Endodermal cell (in vitro differentiated cells): Measurements from ENCODE around the gene MAPK9. TPM values are rescaled to one million over a fixed set of nuclear protein-coding genes. Genes with fewer than 3 reads are reported as not detected.

ENCODE experiments used
- DNase-seq: peaks from one replicate; pipeline ENCODE4 v3.0.0-alpha.2; 2017
- H3K27ac ChIP-seq: 2 replicates; pipeline ENCODE4 v1.5.1; 2013; ENCODE audit warnings: mild to moderate bottlenecking, low read depth, low read length, moderate library complexity
- H3K27me3 ChIP-seq: 2 replicates; pipeline ENCODE4 v1.6.1; 2013; ENCODE audit warnings: mild to moderate bottlenecking, low read length, moderate library complexity; ENCODE audit not compliant: insufficient read depth, control insufficient read depth, poor library complexity, severe bottlenecking
- H3K36me3 ChIP-seq: 2 replicates; pipeline ENCODE4 v1.7.0; 2013; ENCODE audit warnings: mild to moderate bottlenecking, low read length, moderate library complexity; ENCODE audit not compliant: control insufficient read depth, insufficient read depth
- H3K4me1 ChIP-seq: one replicate; pipeline ENCODE4 v1.7.0; 2013; ENCODE audit warnings: low read length; ENCODE audit not compliant: control insufficient read depth, insufficient read depth
- H3K4me3 ChIP-seq: 2 replicates; pipeline ENCODE4 v1.5.1; 2013; ENCODE audit warnings: mild to moderate bottlenecking, low read length, moderate library complexity
- H3K9ac ChIP-seq: 2 replicates; pipeline ENCODE4 v1.6.1; 2013; ENCODE audit warnings: mild to moderate bottlenecking, low read length, moderate library complexity; ENCODE audit not compliant: poor library complexity, severe bottlenecking; ENCODE audit errors: extremely low read depth
- H3K9me3 ChIP-seq: 2 replicates; pipeline ENCODE4 v1.6.1; 2013; ENCODE audit warnings: mild to moderate bottlenecking, low read length, moderate library complexity; ENCODE audit not compliant: control insufficient read depth
- H3K27ac Mint-ChIP-seq: 2 replicates; pipeline ENCODE4 v1.8.0; 2020; ENCODE audit warnings: mixed read lengths
- H3K27me3 Mint-ChIP-seq: 2 replicates; pipeline ENCODE4 v1.8.0; 2021; ENCODE audit warnings: mild to moderate bottlenecking, mixed read lengths; ENCODE audit not compliant: insufficient read depth
- H3K36me3 Mint-ChIP-seq: 2 replicates; pipeline ENCODE4 v1.8.0; 2020; ENCODE audit warnings: low read depth, mixed read lengths
- H3K4me1 Mint-ChIP-seq: 2 replicates; pipeline ENCODE4 v1.8.0; 2020; ENCODE audit warnings: mixed read lengths
- H3K4me3 Mint-ChIP-seq: 2 replicates; pipeline ENCODE4 v1.8.0; 2020; ENCODE audit warnings: mild to moderate bottlenecking, moderate library complexity, mixed read lengths
- H3K9me3 Mint-ChIP-seq: 2 replicates; pipeline ENCODE4 v1.8.0; 2020; ENCODE audit warnings: mild to moderate bottlenecking, mixed read lengths
- WGBS, 2 experiments: methylation state at CpG; one replicate each; pipeline versions ENCODE4 v1.1.5 to v1.1.7; 2013; ENCODE audit warnings: missing lambda C conversion rate in 2 of 2, mixed read lengths in 1 of 2; ENCODE audit not compliant: insufficient coverage in 1 of 2, insufficient read length in 1 of 2; 5-methylcytosine and 5-hydroxymethylcytosine counted together
- total RNA-seq, 2 donors: library from RNA; stranded (reverse); fragmentation: NEBNext Ultra II Directional in 1 of 2; extraction: Animal tissue kit (Norgen Biotek cat#: 25700) in 1 of 2; gene quantifications; 2 replicates in 1 of 2; 3 replicates in 1 of 2; pipeline ENCODE4 v1.2.1, GENCODE V29; 2021
- TF ChIP-seq, protein P1 (sequence below): fragments of 200-600 bp; sonication (generic); conservative IDR thresholded peaks from 2 replicates; pipeline ENCODE4 v1.5.0; 2021; ENCODE audit warnings: antibody characterized with exemption, mild to moderate bottlenecking

MAPK9 gene
- total RNA-seq, 2 donors from 2014 or later, result 45.6 to 51.8 TPM

DNA sequence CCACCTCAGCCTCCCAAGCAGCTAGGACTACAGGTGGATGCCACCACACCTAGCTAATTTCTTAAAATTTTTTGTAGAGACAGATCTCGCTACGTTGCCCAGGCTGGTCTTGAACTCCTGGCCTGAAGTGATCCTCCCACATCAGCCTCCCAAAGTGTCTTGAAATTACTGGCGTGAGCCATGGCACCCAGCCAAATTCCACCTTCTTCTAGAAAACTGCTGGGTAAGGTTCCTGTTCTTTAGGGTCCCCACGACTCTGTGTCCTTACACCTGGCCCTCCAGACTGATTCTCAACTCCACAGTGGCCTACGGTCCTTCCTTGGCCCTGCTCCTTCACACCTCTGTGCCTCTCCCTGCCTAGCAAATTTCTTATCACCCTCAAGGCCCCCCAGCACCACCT, 1.9 kb downstream of the MAPK9 start:
- Mint-ChIP-seq H3K4me3 (peak overlapping the region; percentile 87), H3K36me3 (peaks cover 34% of the 10 kb centered on the region), H3K4me1 (peaks cover 44% of the 10 kb centered on the region), H3K27ac (no peak overlapping the region), H3K9me3 (no peaks in the 10 kb centered on the region), H3K27me3 (no peaks in the 10 kb centered on the region)
- Histone ChIP-seq H3K9me3 (peaks cover 8% of the 10 kb centered on the region), H3K9ac (no peak overlapping the region), H3K36me3 (peaks cover 27% of the 10 kb centered on the region), H3K4me3 (peak overlapping the region; percentile 86), H3K27me3 (no peaks in the 10 kb centered on the region), H3K27ac (no peak overlapping the region), H3K4me1 (no peaks in the 10 kb centered on the region)
- no peak for DNase-seq
- TF ChIP-seq, protein P1, sequence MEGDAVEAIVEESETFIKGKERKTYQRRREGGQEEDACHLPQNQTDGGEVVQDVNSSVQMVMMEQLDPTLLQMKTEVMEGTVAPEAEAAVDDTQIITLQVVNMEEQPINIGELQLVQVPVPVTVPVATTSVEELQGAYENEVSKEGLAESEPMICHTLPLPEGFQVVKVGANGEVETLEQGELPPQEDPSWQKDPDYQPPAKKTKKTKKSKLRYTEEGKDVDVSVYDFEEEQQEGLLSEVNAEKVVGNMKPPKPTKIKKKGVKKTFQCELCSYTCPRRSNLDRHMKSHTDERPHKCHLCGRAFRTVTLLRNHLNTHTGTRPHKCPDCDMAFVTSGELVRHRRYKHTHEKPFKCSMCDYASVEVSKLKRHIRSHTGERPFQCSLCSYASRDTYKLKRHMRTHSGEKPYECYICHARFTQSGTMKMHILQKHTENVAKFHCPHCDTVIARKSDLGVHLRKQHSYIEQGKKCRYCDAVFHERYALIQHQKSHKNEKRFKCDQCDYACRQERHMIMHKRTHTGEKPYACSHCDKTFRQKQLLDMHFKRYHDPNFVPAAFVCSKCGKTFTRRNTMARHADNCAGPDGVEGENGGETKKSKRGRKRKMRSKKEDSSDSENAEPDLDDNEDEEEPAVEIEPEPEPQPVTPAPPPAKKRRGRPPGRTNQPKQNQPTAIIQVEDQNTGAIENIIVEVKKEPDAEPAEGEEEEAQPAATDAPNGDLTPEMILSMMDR, result no peak
- 86 to 97% methylated on average over 5 of the region's 5 CpGs for WGBS, 2 experiments

DNA sequence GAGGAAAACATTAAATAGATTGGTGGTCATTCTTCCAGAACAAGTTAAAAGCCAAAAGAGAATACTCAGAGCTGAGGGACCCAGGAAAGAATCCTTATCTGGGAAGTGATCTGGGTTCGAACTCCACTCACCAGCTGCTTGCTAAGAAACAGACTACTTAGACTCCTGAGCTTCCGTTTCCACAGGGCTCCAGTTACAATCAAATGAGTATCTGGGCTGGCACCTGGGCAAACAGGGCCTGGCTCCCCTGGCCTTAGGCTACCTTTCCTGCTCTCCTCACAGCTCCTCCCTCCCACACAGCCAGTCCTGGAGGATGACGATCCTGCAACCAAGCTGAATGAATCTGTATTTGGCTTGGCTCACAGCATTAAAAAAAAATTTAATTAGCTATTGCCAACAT, 2.5 kb downstream of the MAPK9 start:
- TF ChIP-seq, protein P1, result no peak
- peak overlapping the region; percentile 87 for H3K4me3 Mint-ChIP-seq
- WGBS, 2 experiments, result 78 to 84% methylated on average over 3 of the region's 3 CpGs

DNA sequence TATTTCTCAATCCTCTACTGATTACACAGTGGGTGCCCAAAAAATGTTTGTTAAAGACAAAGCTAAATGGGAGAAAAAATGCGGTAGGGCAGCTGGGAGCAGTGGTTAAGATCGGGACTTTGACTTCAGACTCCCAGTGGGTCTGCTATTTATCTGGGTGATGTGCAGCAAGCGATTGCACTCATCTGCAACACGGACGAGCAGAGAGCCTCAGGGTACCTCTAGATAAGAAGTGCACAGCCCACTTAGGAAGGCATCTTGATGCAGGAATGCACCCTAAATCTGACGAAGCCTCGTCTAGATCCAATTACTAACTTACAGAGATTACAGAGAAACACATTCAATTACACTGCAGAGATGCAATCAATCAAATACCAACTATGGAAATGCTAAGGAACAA, 4.0 kb downstream of the MAPK9 start:
- Mint-ChIP-seq H3K9me3 (no peaks in the 10 kb centered on the region), H3K36me3 (peaks cover 37% of the 10 kb centered on the region), H3K27ac (peak overlapping the region; percentile 35), H3K4me1 (peaks cover 47% of the 10 kb centered on the region), H3K4me3 (no peak overlapping the region), H3K27me3 (no peaks in the 10 kb centered on the region)
- DNase-seq, result no peak
- H3K36me3 ChIP-seq, result peaks cover 27% of the 10 kb centered on the region
- peaks cover 8% of the 10 kb centered on the region for H3K9me3 ChIP-seq
- no peak overlapping the region for H3K4me3 ChIP-seq
- 94 to 100% methylated on average over 7 of the region's 7 CpGs for WGBS, 2 experiments
- no peak overlapping the region for H3K27ac ChIP-seq
- no peaks in the 10 kb centered on the region for H3K27me3 ChIP-seq
- H3K9ac ChIP-seq, result no peak overlapping the region
- TF ChIP-seq, protein P1, result no peak
- H3K4me1 ChIP-seq, result no peaks in the 10 kb centered on the region

More for the DNA sequence above, 2.5 kb downstream of the MAPK9 start:
- H3K9me3 Mint-ChIP-seq, result no peaks in the 10 kb centered on the region
- H3K4me3 ChIP-seq, result peak overlapping the region; percentile 86
- peaks cover 49% of the 10 kb centered on the region for H3K4me1 Mint-ChIP-seq
- peaks cover 8% of the 10 kb centered on the region for H3K9me3 ChIP-seq
- H3K4me1 ChIP-seq, result no peaks in the 10 kb centered on the region
- H3K36me3 Mint-ChIP-seq, result peaks cover 34% of the 10 kb centered on the region
- DNase-seq, result no peak
- peaks cover 25% of the 10 kb centered on the region for H3K36me3 ChIP-seq
- no peaks in the 10 kb centered on the region for H3K27me3 ChIP-seq
- no peak overlapping the region for H3K9ac ChIP-seq
- H3K27me3 Mint-ChIP-seq, result no peaks in the 10 kb centered on the region
- peak overlapping the region; percentile 44 for H3K27ac Mint-ChIP-seq
- H3K27ac ChIP-seq, result no peak overlapping the region
